MM.1S (cell line): ENCODE measurements around the gene CDC14A.
"Not testable (repeated sequence)": the region's sequence is repeated elsewhere in the genome, so short reads cannot be mapped to it uniquely, and the experiment has no call there.

ENCODE experiments used
- DNase-seq: peaks from one replicate; pipeline ENCODE4 v3.0.0-alpha.2; 2015
- H2AFZ ChIP-seq: fragments of 300-600 bp; sonication (generic); 2 replicates; pipeline ENCODE4 v1.6.0; 2016; ENCODE audit warnings: antibody characterized with exemption, low read length
- H3F3A ChIP-seq: fragments of 300-600 bp; sonication (generic); 2 replicates; pipeline ENCODE4 v1.6.1; 2016; ENCODE audit warnings: mild to moderate bottlenecking, antibody characterized with exemption, low read length, moderate library complexity, mixed read lengths; ENCODE audit not compliant: insufficient read depth
- H3K27ac ChIP-seq: fragments of 300-600 bp; sonication (generic); 2 replicates; pipeline ENCODE4 v1.5.1; 2016; ENCODE audit warnings: mild to moderate bottlenecking, low read length
- H3K27me3 ChIP-seq: fragments of 300-600 bp; sonication (generic); replicated peaks from 2 replicates; pipeline ENCODE4 v1.6.0; 2016; ENCODE audit warnings: low read length; ENCODE audit not compliant: insufficient read depth
- H3K36me3 ChIP-seq: fragments of 300-600 bp; sonication (generic); replicated peaks from 2 replicates; pipeline ENCODE4 v1.6.1; 2016; ENCODE audit warnings: mild to moderate bottlenecking, low read length, mixed read lengths; ENCODE audit not compliant: insufficient read depth
- H3K4me1 ChIP-seq: fragments of 300-600 bp; sonication (generic); 2 replicates; pipeline ENCODE4 v1.6.1; 2016; ENCODE audit warnings: low read length, mixed read lengths
- H3K4me2 ChIP-seq: fragments of 300-600 bp; sonication (generic); 2 replicates; pipeline ENCODE4 v1.6.0; 2016; ENCODE audit warnings: low read depth, low read length
- H3K4me3 ChIP-seq: fragments of 300-600 bp; sonication (generic); 2 replicates; pipeline ENCODE4 v1.5.1; 2016; ENCODE audit warnings: low read length, mixed read lengths
- H3K79me2 ChIP-seq: fragments of 300-600 bp; sonication (generic); 2 replicates; pipeline ENCODE4 v1.6.1; 2016; ENCODE audit warnings: mixed run types, low read length, mixed read lengths
- H3K9ac ChIP-seq: fragments of 300-600 bp; sonication (generic); 2 replicates; pipeline ENCODE4 v1.6.1; 2016; ENCODE audit warnings: low read length, mixed read lengths
- H3K9me2 ChIP-seq: fragments of 300-600 bp; sonication (generic); replicated peaks from 2 replicates; pipeline ENCODE4 v1.6.1; 2016; ENCODE audit warnings: mild to moderate bottlenecking, low read length, mixed read lengths; ENCODE audit not compliant: insufficient read depth
- H3K9me3 ChIP-seq: fragments of 300-600 bp; sonication (generic); replicated peaks from 2 replicates; pipeline ENCODE4 v1.6.1; 2016; ENCODE audit warnings: mild to moderate bottlenecking, low read length, mixed read lengths; ENCODE audit not compliant: insufficient read depth
- H4K20me1 ChIP-seq: fragments of 300-600 bp; sonication (generic); 2 replicates; pipeline ENCODE4 v1.6.1; 2016; ENCODE audit warnings: mild to moderate bottlenecking, low read length, moderate library complexity, mixed read lengths; ENCODE audit not compliant: insufficient read depth
- EZH2 ChIP-seq: fragments of 300-600 bp; sonication (generic); optimal IDR thresholded peaks from 2 replicates; pipeline ENCODE3; 2017; ENCODE audit warnings: low read depth, mild to moderate bottlenecking, antibody characterized with exemption, low read length, mixed read lengths
- EZH2phosphoT487 ChIP-seq: fragments of 300-600 bp; sonication (generic); IDR thresholded peaks from 2 replicates; pipeline ENCODE4 v1.6.1; 2018; ENCODE audit warnings: antibody characterized with exemption, low read length
- TF ChIP-seq, protein P1 (sequence below): fragments of 300-600 bp; sonication (generic); IDR thresholded peaks from 2 replicates; pipeline ENCODE4 v1.5.1; 2016; ENCODE audit warnings: antibody characterized with exemption, low read length, mixed read lengths

The CDC14A gene

DNA sequence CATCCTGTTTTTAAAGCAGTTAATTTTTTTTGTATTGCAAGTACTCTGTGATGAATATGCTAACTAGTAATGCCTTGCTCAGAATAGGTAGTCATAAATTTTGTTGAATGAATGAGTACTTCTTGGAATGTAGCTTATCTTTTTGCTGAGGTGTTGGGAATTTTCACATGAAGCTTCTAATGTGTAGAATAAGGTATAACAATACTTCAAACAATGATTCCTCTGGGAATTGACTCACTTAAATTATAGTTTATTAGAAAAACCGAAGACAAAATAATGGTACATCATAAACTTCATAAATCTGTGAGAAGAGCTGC is 13.9 kb downstream of the CDC14A start:
- Histone ChIP-seq H3K36me3 (no peaks in the 10 kb centered on the region), H3K4me2 (no peak overlapping the region)
- no peak for TF ChIP-seq EZH2phosphoT487
- TF ChIP-seq EZH2, result no peak
- TF ChIP-seq, protein P1, sequence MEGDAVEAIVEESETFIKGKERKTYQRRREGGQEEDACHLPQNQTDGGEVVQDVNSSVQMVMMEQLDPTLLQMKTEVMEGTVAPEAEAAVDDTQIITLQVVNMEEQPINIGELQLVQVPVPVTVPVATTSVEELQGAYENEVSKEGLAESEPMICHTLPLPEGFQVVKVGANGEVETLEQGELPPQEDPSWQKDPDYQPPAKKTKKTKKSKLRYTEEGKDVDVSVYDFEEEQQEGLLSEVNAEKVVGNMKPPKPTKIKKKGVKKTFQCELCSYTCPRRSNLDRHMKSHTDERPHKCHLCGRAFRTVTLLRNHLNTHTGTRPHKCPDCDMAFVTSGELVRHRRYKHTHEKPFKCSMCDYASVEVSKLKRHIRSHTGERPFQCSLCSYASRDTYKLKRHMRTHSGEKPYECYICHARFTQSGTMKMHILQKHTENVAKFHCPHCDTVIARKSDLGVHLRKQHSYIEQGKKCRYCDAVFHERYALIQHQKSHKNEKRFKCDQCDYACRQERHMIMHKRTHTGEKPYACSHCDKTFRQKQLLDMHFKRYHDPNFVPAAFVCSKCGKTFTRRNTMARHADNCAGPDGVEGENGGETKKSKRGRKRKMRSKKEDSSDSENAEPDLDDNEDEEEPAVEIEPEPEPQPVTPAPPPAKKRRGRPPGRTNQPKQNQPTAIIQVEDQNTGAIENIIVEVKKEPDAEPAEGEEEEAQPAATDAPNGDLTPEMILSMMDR, result no peak

DNA sequence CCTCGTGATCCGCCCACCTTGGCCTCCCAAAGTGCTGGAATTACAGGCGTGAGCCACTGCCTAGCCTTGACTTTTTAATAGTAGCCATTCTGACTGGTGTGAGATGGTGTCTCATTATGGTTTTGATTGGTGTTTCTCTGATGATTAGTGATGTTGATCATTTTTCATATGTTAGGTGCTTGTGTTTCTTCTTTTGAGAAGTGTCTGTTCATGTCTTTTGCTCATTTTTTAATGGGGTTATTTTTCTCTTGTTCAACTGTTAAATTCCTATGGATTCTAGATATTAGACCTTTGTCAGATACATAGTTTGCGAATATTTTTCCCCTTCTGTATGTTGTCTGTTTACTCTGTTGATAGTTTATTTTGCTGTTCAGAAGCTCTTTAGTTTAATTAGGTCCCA is 17.0 kb downstream of the CDC14A start:
- not testable (repeated sequence) for H2AFZ ChIP-seq, H3K9me2 ChIP-seq, H4K20me1 ChIP-seq, H3K27ac ChIP-seq, H3K9ac ChIP-seq, H3F3A ChIP-seq, DNase-seq, H3K4me3 ChIP-seq, H3K4me2 ChIP-seq, H3K4me1 ChIP-seq, H3K36me3 ChIP-seq, H3K27me3 ChIP-seq, H3K9me3 ChIP-seq
- H3K79me2 ChIP-seq, result peaks cover 16% of the 10 kb centered on the region

More for the DNA sequence above, 13.9 kb downstream of the CDC14A start:
- Histone ChIP-seq H3K79me2 (peaks cover 17% of the 10 kb centered on the region), H3K27ac (no peak overlapping the region), H3K4me1 (no peaks in the 10 kb centered on the region), H4K20me1 (no peaks in the 10 kb centered on the region), H3K9me3 (no peaks in the 10 kb centered on the region), H3F3A (0 out of 2 replicates have a peak, but pooled peaks cover 2% of the 10 kb centered on the region), H3K4me3 (no peak overlapping the region), H3K9ac (no peak overlapping the region), H2AFZ (no peak overlapping the region), H3K27me3 (no peaks in the 10 kb centered on the region), H3K9me2 (no peaks in the 10 kb centered on the region)
- DNase-seq, result no peak

DNA sequence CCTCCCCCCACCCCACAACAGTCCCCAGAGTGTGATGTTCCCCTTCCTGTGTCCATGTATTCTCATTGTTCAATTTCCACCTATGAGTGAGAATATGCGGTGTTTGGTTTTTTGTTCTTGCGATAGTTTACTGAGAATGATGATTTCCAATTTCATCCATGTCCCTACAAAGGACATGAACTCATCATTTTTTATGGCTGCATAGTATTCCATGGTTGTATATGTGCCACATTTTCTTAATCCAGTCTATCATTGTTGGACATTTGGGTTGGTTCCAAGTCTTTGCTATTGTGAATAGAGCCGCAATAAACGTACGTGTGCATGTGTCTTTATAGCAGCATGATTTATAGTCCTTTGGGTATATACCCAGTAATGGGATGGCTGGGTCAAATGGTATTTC is 21.6 kb downstream of the CDC14A start:
- not testable (repeated sequence) for H3K4me2 ChIP-seq, DNase-seq, H3K9me2 ChIP-seq, H3K9ac ChIP-seq, H2AFZ ChIP-seq, H4K20me1 ChIP-seq, H3K27me3 ChIP-seq, H3K79me2 ChIP-seq, H3K27ac ChIP-seq, H3K9me3 ChIP-seq, H3F3A ChIP-seq, H3K36me3 ChIP-seq, H3K4me3 ChIP-seq
- 0 out of 2 replicates have a peak, but pooled peaks cover 12% of the 10 kb centered on the region for H3K4me1 ChIP-seq

DNA sequence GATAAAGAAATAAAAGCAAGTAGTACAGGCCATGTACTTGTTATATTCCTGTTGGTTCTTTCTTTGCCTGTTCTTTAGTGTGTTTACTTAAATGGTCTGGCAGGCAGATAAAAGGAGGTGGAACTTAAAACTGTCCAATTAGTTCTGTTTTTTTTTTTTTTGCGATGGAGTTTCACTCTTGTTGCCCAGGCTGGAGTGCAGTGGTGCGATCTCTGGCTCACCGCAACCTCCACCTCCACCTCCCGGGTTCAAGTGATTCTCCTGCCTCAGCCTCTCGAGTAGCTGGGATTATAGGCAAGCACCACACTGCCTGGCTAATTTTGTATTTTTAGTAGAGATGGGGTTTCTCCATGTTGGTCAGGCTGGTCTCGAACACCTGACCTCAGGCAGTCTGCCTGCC is 24.6 kb downstream of the CDC14A start:
- not testable (repeated sequence) for H2AFZ ChIP-seq, H3K9me3 ChIP-seq, H4K20me1 ChIP-seq, H3K79me2 ChIP-seq, H3K27me3 ChIP-seq, H3K4me2 ChIP-seq, H3K27ac ChIP-seq, H3K36me3 ChIP-seq, H3K9ac ChIP-seq, H3F3A ChIP-seq, H3K4me3 ChIP-seq, H3K9me2 ChIP-seq, DNase-seq
- H3K4me1 ChIP-seq, result 0 out of 2 replicates have a peak, but pooled peaks cover 12% of the 10 kb centered on the region

DNA sequence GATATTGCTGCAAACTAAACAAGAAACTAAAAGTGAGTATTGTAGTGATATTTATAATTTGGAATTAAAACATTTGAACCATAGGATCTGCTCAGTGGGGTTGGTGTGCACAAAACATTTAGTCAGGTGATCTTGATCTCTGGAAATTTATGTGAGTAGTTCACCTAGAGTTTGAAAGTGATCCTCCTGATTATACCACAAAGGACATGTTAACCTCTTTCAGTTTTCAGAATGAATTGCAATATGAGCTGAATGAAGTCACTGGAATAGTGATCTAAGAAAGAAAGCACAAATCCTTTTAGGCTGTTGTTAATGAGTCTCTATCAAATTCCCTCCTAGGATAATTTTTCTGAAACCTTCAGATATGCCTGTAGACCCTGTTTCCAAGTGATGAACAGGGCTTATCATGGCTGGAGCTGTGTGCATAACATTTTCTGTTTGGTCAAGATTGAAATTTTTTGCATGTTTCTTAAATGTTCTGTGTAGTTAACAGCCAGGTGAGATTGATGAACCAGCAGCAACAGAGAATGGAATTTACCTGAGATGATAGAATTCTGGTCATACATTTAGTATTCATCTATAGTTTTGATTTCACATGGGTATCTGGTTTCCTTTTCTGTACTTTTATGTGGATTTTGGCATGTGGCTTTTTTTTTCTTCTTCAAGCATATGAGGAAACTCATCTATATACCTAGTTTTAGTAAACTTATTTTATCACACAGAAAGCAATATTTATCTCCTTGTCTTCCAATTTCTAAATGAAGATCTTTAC is 25.5 kb downstream of the CDC14A start:
- no peaks in the 10 kb centered on the region for H3K27me3 ChIP-seq
- no peak overlapping the region for H2AFZ ChIP-seq
- no peaks in the 10 kb centered on the region for H3K9me3 ChIP-seq
- peak; percentile 34 for DNase-seq
- H3F3A ChIP-seq, result peaks cover 9% of the 10 kb centered on the region; the same call in 1 of the 2 replicates
- TF ChIP-seq EZH2phosphoT487 (no peak), EZH2 (no peak)
- TF ChIP-seq, protein P1, result no peak
- no peaks in the 10 kb centered on the region for H3K79me2 ChIP-seq
- H3K27ac ChIP-seq, result peak overlapping the region; percentile 42; the same call in 1 of the 2 replicates
- no peaks in the 10 kb centered on the region for H3K36me3 ChIP-seq
- H3K9ac ChIP-seq, result no peak overlapping the region
- H4K20me1 ChIP-seq, result no peaks in the 10 kb centered on the region
- no peaks in the 10 kb centered on the region for H3K9me2 ChIP-seq
- H3K4me3 ChIP-seq, result no peak overlapping the region
- peak overlapping the region; percentile 29; the same call in 1 of the 2 replicates for H3K4me2 ChIP-seq
- H3K4me1 ChIP-seq, result 0 out of 2 replicates have a peak, but pooled peaks cover 12% of the 10 kb centered on the region
